ENCODE results near the gene SULT1A1.
"Not testable (repeated sequence)": the region's sequence is repeated elsewhere in the genome, so short reads cannot be mapped to it uniquely, and the experiment has no call there.

The SULT1A1 gene

GRCh38 chr16:28566233-28566925 is 43.5 kb downstream of the SULT1A1 start:
- H3K27ac Mint-ChIP-seq; H3K9me3 Mint-ChIP-seq; ATAC-seq (replicated peaks); H3K4me3 Mint-ChIP-seq; H3K27me3 Mint-ChIP-seq; DNase-seq: not testable (repeated sequence)
- Mint-ChIP-seq H3K36me3 (peaks cover 26 to 37% of the 10 kb centered on the region in 2 donors), H3K4me1 (peaks cover 13 to 34% of the 10 kb centered on the region in 2 donors)

GRCh38 chr16:28563218-28563617 is 46.6 kb downstream of the SULT1A1 start:
- peaks cover 32 to 50% of the 10 kb centered on the region in 2 donors for H3K36me3 Mint-ChIP-seq
- H3K4me1 Mint-ChIP-seq: peaks cover 17 to 46% of the 10 kb centered on the region in 2 donors
- DNase-seq (no peak), ATAC-seq (replicated peaks) (no peak)
- H3K27ac Mint-ChIP-seq: no peak overlapping the region
- no peak overlapping the region for H3K4me3 Mint-ChIP-seq
- H3K9me3 Mint-ChIP-seq: peaks cover 3 to 7% of the 10 kb centered on the region in 2 donors
- no peaks in the 10 kb centered on the region for H3K27me3 Mint-ChIP-seq

- no peak for ATAC-seq (replicated peaks)
- Mint-ChIP-seq H3K27ac (no peak overlapping the region), H3K4me1 (peaks cover 14 to 43% of the 10 kb centered on the region in 2 donors), H3K4me3 (no peak overlapping the region), H3K27me3 (no peaks in the 10 kb centered on the region), H3K36me3 (peaks cover 31 to 49% of the 10 kb centered on the region in 2 donors), H3K9me3 (peaks cover 3% of the 10 kb centered on the region in 2 donors)
- DNase-seq: no peak
These were observed 47.6 kb downstream of the SULT1A1 start for GRCh38 chr16:28562199-28562598.

GRCh38 chr16:28561557-28562187 is 48.2 kb downstream of the SULT1A1 start:
- Mint-ChIP-seq H3K4me1 (peaks cover 18 to 47% of the 10 kb centered on the region in 2 donors), H3K27me3 (no peaks in the 10 kb centered on the region), H3K27ac (no peak overlapping the region), H3K4me3 (no peak overlapping the region), H3K36me3 (peaks cover 30 to 49% of the 10 kb centered on the region in 2 donors), H3K9me3 (peaks cover 3% of the 10 kb centered on the region in 2 donors)
- ATAC-seq (replicated peaks): no peak
- DNase-seq: no peak

GRCh38 chr16:28558456-28558855 is 51.4 kb downstream of the SULT1A1 start:
- no peak for DNase-seq
- no peak overlapping the region for H3K27ac Mint-ChIP-seq

GRCh38 chr16:28556914-28557320 is 52.9 kb downstream of the SULT1A1 start:
- no peak for ATAC-seq (replicated peaks)
- Mint-ChIP-seq H3K4me1 (peaks cover 21 to 49% of the 10 kb centered on the region in 2 donors), H3K27ac (peak overlapping the region; percentile 59), H3K4me3 (no peak overlapping the region), H3K27me3 (no peaks in the 10 kb centered on the region), H3K36me3 (peaks cover 18 to 24% of the 10 kb centered on the region in 2 donors), H3K9me3 (no peaks in the 10 kb centered on the region)
- no peak for DNase-seq

More at GRCh38 chr16:28558456-28558855, 51.4 kb downstream of the SULT1A1 start:
- Mint-ChIP-seq H3K4me3 (no peak overlapping the region), H3K4me1 (peaks cover 21 to 46% of the 10 kb centered on the region in 2 donors), H3K9me3 (no peaks in the 10 kb centered on the region), H3K36me3 (peaks cover 18 to 24% of the 10 kb centered on the region in 2 donors), H3K27me3 (no peaks in the 10 kb centered on the region)
- no peak for ATAC-seq (replicated peaks)

GRCh38 chr16:28555561-28555960 is 54.3 kb downstream of the SULT1A1 start:
- no peak overlapping the region for H3K27ac Mint-ChIP-seq
- H3K4me1 Mint-ChIP-seq: peaks cover 19 to 41% of the 10 kb centered on the region in 2 donors
- DNase-seq: no peak
- H3K4me3 Mint-ChIP-seq: no peak overlapping the region
- peak in 1 of 2 donors; percentile 21 for ATAC-seq (replicated peaks)
- H3K9me3 Mint-ChIP-seq: no peaks in the 10 kb centered on the region
- no peaks in the 10 kb centered on the region for H3K27me3 Mint-ChIP-seq
- H3K36me3 Mint-ChIP-seq: peaks cover 18 to 24% of the 10 kb centered on the region in 2 donors
